SK-N-MC (cell line): Measurements from ENCODE around the gene NDUFS7.

Experiments
- DNase-seq: peaks from one replicate; pipeline ENCODE4 v3.0.0-alpha.2; 2011; ENCODE audit warnings: low read depth, low spot score
- H3K27ac ChIP-seq: fragments of 200-600 bp; sonication (generic); 2 replicates; pipeline ENCODE4 v1.5.1; 2016; ENCODE audit warnings: mixed run types
- H3K36me3 ChIP-seq: fragments of 200-600 bp; sonication (generic); 2 replicates; pipeline ENCODE4 v1.6.1; 2017; ENCODE audit warnings: antibody characterized with exemption, low read length, mixed read lengths; ENCODE audit not compliant: insufficient read depth
- H3K4me3 ChIP-seq: fragments of 200-600 bp; sonication (generic); 2 replicates; pipeline ENCODE4 v1.5.1; 2016
- H3K9ac ChIP-seq: fragments of 200-600 bp; sonication (generic); 2 replicates; pipeline ENCODE4 v1.8.0; 2017; ENCODE audit warnings: mixed run types, mixed read lengths; ENCODE audit not compliant: insufficient read length
- H3K9me3 ChIP-seq: fragments of 200-600 bp; sonication (generic); 2 replicates; pipeline ENCODE4 v1.6.1; 2017; ENCODE audit warnings: low read depth, mild to moderate bottlenecking, antibody characterized with exemption, low read length, moderate library complexity, mixed read lengths
- EZH2 ChIP-seq: fragments of 200-600 bp; sonication (generic); IDR thresholded peaks from one replicate; pipeline ENCODE4 v1.6.1; 2017; ENCODE audit warnings: antibody characterized with exemption
- FOXP2 ChIP-seq: optimal IDR thresholded peaks from 2 replicates; pipeline ENCODE3; 2011; ENCODE audit warnings: mild to moderate bottlenecking, moderate library complexity; ENCODE audit not compliant: insufficient read depth; ENCODE audit errors: extremely low read length, control extremely low read depth
- POLR2AphosphoS5 ChIP-seq: IDR thresholded peaks from 2 replicates; pipeline ENCODE4 v1.6.1; 2012; ENCODE audit warnings: mild to moderate bottlenecking, low read depth, low read length, borderline replicate concordance

NDUFS7 gene

GRCh38 chr19:1421218-1421957, 37.7 kb downstream of the NDUFS7 start:
- H3K4me3 ChIP-seq: no peak overlapping the region
- no peak for DNase-seq
- H3K9me3 ChIP-seq: no peaks in the 10 kb centered on the region
- no peak for TF ChIP-seq FOXP2
- TF ChIP-seq EZH2: no peak
- no peak for TF ChIP-seq POLR2AphosphoS5
- H3K27ac ChIP-seq: no peak overlapping the region
- no peak overlapping the region for H3K9ac ChIP-seq
- peaks cover 93% of the 10 kb centered on the region for H3K36me3 ChIP-seq

- H3K27ac ChIP-seq: no peak overlapping the region
- H3K9ac ChIP-seq: no peak overlapping the region
- DNase-seq: no peak
- H3K9me3 ChIP-seq: no peaks in the 10 kb centered on the region
- peaks cover 92% of the 10 kb centered on the region for H3K36me3 ChIP-seq
- H3K4me3 ChIP-seq: no peak overlapping the region
- TF ChIP-seq EZH2 (no peak), POLR2AphosphoS5 (no peak), FOXP2 (no peak)
Observed at GRCh38 chr19:1421958-1422305, 38.2 kb downstream of the NDUFS7 start.

GRCh38 chr19:1422360-1422759, 38.7 kb downstream of the NDUFS7 start:
- H3K36me3 ChIP-seq: peaks cover 91% of the 10 kb centered on the region
- H3K9ac ChIP-seq: no peak overlapping the region

GRCh38 chr19:1422943-1423342, 39.2 kb downstream of the NDUFS7 start:
- H3K9me3 ChIP-seq: no peaks in the 10 kb centered on the region
- peaks cover 91% of the 10 kb centered on the region for H3K36me3 ChIP-seq
- no peak overlapping the region for H3K27ac ChIP-seq
- DNase-seq: no peak
- no peak overlapping the region for H3K9ac ChIP-seq
- no peak overlapping the region for H3K4me3 ChIP-seq
- no peak for TF ChIP-seq FOXP2
- no peak for TF ChIP-seq EZH2
- TF ChIP-seq POLR2AphosphoS5: no peak

More at GRCh38 chr19:1422360-1422759, 38.7 kb downstream of the NDUFS7 start:
- H3K4me3 ChIP-seq: no peak overlapping the region
- H3K27ac ChIP-seq: 0 out of 2 replicates have a peak overlapping the region, but pooled peaks have one; percentile 36
- TF ChIP-seq POLR2AphosphoS5 (no peak), FOXP2 (no peak), EZH2 (no peak)
- DNase-seq: no peak
- H3K9me3 ChIP-seq: no peaks in the 10 kb centered on the region

DNA sequence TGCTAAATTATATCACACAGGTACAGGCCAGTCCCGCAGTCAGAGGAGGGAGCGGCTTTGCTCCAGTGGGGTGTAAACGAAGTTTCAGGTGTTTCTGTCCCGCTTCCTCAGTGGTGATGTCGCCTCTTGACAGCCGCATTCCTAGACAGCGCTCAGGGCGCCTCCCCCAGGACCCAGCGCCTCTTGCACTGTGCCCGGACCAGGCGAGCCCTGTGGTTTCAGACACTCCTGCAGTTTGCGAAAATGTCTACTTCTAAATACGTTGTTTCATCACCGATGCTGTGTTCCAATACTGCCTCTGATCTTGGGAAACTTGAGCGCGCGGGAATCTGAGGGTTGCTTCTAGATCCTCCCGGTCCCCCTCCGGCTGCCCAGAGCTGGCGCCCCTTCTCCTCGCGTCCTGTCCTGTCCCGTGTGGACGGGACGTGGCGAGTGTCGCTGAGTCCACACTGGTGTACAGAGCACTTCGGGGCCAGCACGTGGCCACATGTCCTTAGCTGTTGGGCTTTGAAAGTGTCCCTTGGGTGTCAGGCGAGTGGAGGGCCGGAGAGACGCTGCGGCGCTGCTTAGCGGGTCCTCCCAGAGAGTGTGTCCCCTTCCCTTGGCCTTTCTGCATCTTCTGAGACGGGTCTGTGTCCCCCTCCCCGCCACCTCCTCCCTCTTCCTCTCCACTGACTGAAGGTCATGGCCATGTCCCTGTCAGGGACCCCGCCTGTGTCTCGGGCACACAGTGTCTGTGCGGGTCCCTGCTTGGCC, 39.9 kb downstream of the NDUFS7 start:
- no peak overlapping the region for H3K9ac ChIP-seq

DNA sequence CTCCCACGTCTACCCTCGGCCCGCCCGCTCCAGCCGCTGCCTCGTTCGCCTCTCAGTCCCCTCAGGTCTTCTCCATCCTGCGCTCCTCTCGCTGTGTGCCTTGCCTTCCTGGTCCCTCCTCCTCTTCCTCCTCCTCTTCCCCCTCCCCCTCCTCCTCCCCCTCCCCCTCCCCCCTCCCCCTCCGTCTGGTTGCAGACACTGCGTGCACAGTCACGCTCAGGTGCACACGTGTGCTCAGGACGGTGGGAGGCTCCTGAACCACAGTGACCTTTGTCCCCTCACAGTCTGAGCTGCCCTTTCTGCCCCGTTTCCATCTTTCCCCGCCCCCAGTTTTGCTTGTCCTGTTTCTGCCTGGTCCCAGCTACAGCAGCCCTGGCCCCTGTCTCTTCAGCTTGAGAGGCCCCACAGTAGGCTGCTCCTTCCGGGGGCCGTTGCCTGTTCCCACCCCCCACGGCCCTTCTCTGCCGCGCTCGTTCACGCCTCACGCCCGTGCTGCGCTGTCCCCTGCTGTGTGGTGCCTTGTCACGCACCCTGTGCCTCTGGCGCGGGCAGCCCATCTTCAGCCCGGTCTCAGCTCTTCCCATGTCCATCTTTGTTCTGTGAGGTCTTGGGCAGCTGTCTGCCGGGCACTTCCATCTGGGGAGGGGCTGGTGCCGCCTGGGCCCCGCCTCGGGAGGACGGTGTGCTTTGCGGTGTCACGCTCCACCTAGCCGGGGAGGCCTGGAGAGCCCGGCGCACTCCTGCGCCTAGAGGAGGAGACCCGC, 40.7 kb downstream of the NDUFS7 start:
- no peak overlapping the region for H3K27ac ChIP-seq
- no peaks in the 10 kb centered on the region for H3K9me3 ChIP-seq
- no peak overlapping the region for H3K4me3 ChIP-seq
- TF ChIP-seq EZH2 (no peak), FOXP2 (no peak), POLR2AphosphoS5 (no peak)
- H3K9ac ChIP-seq: no peak overlapping the region
- peaks cover 90% of the 10 kb centered on the region for H3K36me3 ChIP-seq
- no peak for DNase-seq

More for the DNA sequence above, 39.9 kb downstream of the NDUFS7 start:
- no peak for DNase-seq
- no peak for TF ChIP-seq EZH2
- TF ChIP-seq FOXP2: no peak
- TF ChIP-seq POLR2AphosphoS5: no peak
- no peak overlapping the region for H3K27ac ChIP-seq
- H3K4me3 ChIP-seq: no peak overlapping the region
- H3K9me3 ChIP-seq: no peaks in the 10 kb centered on the region
- H3K36me3 ChIP-seq: peaks cover 91% of the 10 kb centered on the region

DNA sequence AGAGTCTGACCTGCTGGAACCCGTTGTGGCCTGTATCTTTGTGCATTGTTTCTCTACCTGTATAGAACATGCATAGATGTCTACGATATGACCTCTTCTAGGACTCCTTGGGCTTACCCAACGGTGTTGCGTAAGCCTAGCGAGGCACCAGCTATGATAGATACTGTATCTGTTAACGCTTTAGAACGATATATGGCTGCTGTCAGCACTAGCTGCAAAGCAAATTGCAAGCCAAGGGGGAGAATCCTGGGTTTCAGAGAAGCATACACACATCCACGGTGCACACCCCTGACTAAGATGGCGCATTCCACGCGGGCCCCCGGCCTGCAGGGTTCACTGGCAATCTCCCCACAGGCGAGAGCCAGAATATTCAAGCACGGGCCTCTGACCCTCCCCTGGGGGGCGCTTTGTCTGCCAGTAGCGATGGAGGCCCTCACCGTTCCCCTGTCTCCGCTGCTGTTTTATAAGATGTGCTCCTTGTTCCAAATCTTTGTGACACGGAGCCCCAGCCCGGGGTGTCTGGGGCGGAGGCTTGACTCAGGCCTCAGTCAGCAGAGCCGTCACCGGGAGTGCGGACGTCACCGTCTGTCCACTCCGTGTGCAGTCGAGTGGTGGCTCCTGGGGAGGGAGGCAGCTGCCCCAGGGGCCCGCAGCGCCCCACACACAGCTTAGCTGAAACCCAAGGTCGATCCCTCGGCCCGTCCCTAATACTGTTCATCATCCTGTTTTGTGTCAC, 41.6 kb downstream of the NDUFS7 start:
- H3K9me3 ChIP-seq: no peaks in the 10 kb centered on the region
- H3K27ac ChIP-seq: no peak overlapping the region
- no peak overlapping the region for H3K4me3 ChIP-seq
- no peak overlapping the region for H3K9ac ChIP-seq
- TF ChIP-seq POLR2AphosphoS5: no peak
- no peak for TF ChIP-seq EZH2
- no peak for TF ChIP-seq FOXP2
- H3K36me3 ChIP-seq: peaks cover 91% of the 10 kb centered on the region
- DNase-seq: no peak

DNA sequence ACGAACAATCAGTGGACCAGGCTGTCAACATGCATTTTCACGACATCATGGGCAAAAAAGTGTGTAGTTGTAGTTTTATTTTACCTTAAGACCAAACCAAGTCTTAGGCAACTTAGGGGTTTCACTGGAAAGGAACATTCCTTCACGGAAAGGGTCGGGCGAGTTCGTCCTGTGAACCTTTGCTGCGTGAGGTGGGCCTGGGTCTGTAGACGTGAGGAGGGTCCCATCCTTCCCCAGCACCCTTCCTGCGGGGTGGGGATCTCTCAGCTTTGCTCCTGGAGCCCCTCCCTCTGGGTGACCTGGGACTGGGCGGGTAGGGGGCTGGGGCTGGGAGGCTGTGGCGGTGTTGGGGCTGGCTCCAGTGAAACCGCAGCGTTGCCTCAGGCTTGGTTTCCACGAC, 42.2 kb downstream of the NDUFS7 start:
- no peak overlapping the region for H3K9ac ChIP-seq
- no peaks in the 10 kb centered on the region for H3K9me3 ChIP-seq
- TF ChIP-seq EZH2 (no peak), POLR2AphosphoS5 (no peak), FOXP2 (no peak)
- peaks cover 88% of the 10 kb centered on the region for H3K36me3 ChIP-seq
- no peak overlapping the region for H3K27ac ChIP-seq
- DNase-seq: no peak
- H3K4me3 ChIP-seq: no peak overlapping the region
